Stimulated activated CD4-positive, alpha-beta T cell treated with anti-CD3 and anti-CD28 coated beads, Interleukin-12 subunit alpha, Interleukin-12 subunit beta, amount 100 ng/mL, for 24 hours (primary cell): ENCODE data around the gene NPHP1.
"Not testable (repeated sequence)": the region's sequence is repeated elsewhere in the genome, so short reads cannot be mapped to it uniquely, and the experiment has no call there.

Source experiments
- DNase-seq, 2 experiments: peaks; one replicate each; pipeline ENCODE4 v3.0.0-alpha.2; 2020; ENCODE audit warnings: low read depth in 2 of 2

NPHP1 gene

DNA sequence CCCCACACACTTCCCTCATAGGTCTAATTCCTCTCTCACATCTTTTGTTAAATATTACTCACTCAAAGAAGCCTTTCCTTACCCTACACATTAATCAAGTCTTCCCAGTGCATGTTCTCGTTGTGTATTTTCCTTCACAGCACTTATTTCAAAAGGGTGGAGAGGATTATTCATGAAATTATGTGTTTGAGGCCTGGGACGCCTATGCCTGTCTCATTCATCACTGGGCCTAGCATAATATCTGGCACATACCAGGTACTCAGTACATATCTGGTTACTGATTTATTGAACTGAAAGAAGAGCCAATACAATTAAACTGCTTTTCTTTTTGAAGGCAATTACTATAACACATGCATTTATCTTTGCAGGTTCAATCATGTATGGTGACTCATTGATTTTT lies 74.1 kb downstream of the NPHP1 start:
- DNase-seq, result no peak

DNA sequence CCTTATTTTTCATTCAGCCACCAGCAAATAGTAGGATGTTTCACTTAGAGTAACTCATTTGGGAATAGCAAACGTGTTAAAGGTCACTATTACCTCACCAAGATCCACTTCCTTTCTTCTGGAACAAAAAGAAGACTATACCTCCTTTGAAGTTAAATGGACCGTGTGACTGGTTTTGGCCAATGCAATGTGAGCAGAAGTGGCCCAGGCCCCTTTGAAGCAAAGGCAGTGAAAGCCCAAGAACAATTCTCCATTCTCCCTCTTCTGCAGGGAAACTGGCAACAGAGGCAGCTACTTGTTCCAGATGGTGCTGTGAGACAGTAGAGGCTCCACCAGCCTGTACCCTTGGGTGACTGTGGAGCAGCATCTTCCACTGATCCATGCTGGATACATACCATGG lies 77.9 kb downstream of the NPHP1 start:
- no peak for DNase-seq

DNA sequence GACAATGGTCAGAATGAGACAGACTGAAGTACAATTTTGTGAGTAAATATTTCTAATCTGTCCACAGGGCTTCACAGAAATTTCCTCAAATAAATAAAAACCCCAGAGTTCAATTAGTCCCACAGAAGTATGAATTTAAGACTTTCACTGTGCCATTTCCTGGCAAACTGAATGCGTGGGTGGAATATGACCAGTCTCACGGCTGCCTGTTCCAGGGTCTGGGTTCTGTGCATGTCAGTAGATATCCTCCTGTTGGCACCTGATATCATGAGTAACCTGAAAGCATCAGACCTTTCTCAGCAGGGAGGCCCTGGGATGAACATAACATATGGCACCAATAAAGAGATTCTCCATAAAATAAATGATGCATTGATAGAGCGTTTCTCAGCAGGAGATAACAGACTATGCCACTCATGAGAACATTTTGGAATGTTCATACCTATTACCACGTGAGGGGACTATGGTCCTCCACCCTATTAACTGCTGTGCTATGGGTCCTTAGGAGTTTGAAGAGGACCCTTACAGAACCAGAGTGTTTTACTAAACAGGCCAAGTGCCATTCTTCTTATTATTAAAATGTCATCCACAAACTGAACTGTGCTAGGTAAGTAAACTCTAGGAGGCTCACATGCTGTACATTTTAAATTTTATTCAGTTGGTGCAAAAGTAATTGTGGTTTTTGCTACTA lies 78.6 kb downstream of the NPHP1 start:
- no peak for DNase-seq

DNA sequence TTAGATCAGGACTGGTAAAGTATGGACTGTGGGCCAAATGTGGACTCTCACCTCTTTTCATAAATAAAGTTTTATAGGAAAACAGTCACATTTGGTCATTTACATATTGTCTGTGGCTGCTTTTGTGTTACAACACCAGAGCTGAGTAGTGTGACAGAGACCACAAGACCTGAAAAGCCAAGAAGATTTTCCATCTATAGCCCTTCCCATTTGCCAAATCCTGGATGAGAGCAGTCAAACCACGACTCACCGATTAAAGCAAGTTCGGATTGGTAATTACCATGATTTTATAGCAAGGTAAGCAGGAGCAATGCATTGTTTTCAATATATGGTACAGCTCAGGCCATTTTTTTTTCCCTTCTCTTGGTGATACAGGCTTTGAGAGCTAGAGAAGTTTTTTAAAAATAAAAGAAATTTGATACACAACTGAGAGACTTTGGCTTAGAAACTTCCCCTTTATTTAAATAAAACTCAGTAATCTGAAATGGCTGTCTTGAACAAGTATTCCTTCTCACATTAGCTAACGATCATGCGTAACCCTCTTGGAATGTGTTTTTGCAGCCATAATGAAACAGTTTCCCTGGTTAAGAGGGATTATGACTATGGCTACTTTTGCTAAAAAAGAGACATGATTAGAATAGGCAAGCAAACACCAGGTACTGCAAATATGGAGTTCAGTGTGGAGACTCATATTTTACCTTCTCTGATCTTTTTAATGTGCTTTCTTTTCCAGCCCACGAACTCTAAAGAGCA lies 79.7 kb downstream of the NPHP1 start:
- DNase-seq, result no peak

DNA sequence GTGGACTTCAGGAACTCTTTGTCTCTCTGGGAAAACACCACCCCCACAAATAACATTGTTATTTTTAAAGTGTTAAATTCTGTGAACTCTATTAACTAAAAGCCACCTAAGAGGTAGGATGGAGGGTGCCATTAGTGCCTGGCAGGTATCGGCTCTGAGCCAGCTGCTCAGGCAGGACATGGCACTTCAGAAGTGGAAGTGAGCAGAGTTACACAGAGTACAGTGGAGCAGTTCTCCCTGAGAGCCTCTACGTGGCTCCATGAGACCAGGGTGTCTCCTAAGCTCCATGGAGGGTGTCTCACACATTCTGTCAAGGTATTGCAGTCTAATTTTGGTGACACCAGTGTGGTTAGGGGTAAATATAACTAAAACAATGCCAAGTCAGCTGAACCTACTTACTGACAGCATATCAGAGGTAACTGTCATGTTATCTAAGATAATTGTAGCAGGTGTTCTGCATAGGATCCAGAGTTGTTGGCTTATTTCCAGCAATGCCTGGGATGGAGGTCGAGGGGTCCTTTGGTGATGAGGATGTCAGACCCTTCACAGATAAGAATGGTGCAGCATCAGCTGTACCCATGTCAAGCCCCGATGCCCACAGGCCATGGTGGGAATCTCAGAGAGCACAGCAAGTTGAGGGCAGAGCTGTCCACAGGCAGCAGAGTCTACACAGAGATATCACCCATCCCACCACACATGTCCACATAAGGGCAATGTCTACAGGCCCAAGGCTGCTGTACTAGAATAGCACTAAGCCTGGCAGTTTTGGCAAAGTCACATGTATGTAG lies 80.6 kb downstream of the NPHP1 start:
- DNase-seq, result no peak

DNA sequence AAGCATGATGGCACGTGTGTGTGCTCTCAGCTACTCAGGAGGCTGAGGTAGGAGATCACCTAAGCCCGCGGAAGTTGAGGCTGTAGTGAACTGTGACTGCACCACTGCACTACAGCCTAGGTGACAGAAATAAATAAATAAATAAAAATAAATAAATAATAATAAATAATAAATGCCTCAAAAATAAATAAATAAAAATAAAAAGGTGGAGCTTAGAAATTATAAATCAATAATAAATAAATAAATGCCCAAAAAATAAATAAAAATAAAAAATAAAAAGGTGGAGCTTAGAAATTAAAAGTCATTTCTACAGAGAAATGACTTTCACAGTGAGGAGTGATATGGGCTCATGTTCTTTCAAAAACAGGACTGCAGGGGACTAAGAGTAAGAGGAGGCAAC lies 83.2 kb downstream of the NPHP1 start:
- no peak for DNase-seq

DNA sequence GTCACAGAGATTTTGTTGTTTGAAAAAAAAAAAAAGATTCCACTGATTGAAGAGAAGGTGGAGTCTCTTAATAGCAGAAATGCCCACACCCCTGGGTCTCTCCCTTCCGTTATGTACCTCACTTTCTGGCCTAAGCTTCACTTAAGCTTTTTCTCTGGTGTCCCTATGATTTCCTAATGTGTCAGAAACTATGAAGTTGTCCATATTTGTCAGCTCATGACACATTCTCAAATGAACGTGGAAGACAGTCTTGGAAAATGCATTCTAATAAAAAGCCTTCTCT lies 83.8 kb downstream of the NPHP1 start:
- DNase-seq, result no peak

DNA sequence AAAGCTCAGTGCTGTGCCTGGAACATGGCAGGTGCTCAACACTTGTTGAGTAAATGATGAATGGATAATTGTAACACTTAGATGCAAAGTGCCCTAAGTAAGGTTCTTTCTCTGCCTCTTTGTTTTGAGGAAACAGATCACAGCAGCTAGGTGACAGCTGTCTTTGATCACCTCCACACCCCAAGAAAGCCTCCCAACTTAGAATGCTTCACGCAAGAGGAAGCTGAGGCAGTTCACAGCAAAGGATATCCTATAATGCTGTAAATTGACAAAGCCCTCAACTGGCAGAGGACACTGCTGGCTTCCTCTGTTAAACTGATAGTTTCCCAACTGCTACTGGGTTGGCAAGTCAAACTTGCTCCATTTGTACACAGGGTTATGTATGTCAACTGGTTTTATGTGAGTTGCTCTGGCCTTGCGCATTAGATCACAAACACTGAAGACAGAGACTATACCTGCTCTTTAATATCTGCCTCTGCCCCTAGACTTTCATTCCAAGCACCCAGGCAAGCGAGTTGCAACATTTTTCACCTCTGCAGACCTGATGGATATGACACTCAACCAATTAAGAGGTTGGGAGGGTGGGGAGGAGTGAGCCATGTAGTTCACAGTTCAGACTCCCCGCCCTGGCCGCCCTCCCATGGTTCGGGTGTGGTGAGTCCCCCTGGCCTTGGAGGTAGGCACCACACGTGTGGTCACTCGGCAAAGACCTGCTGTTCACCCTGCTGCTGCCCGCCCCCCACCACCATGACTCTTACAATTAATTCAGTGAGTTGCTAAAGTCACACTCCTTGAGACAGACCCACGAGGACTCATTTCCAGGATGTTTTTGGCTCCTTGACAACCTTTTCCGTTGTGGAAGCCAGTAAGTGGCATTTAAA lies 84.4 kb downstream of the NPHP1 start:
- DNase-seq, result no peak

DNA sequence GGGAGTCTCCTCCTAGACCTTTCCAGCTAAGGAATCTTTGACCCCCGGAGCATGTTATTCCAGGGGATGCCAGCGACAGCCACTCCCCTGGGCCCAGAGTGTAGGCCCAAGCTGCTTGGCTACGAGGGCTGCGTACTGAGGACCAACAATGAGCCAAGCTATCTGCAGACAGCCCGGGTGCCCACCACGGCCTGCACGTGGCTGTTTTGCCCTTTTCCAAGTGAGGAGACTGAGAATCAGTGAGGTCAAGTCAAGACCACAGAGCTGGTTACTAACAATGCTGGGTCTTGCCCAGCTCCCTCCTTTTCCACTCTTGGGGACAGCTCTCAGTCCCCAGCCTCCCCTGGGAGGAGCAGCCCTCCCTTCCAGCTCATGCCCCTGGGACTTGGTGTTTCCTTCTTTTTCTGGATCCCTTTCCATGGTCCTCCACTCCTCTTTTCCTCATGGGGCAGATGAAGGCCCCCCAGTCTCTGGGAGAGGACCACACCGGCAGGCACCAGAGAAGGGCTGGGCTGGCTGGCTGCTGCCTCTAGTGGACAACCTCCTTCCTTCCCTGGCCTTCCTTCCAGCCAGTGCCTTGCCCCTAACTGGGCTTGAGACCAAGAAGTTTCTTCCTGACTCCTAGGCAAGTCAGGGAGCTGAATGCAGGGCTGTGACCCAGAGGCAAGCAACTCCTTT lies 88.6 kb downstream of the NPHP1 start:
- no peak for DNase-seq

DNA sequence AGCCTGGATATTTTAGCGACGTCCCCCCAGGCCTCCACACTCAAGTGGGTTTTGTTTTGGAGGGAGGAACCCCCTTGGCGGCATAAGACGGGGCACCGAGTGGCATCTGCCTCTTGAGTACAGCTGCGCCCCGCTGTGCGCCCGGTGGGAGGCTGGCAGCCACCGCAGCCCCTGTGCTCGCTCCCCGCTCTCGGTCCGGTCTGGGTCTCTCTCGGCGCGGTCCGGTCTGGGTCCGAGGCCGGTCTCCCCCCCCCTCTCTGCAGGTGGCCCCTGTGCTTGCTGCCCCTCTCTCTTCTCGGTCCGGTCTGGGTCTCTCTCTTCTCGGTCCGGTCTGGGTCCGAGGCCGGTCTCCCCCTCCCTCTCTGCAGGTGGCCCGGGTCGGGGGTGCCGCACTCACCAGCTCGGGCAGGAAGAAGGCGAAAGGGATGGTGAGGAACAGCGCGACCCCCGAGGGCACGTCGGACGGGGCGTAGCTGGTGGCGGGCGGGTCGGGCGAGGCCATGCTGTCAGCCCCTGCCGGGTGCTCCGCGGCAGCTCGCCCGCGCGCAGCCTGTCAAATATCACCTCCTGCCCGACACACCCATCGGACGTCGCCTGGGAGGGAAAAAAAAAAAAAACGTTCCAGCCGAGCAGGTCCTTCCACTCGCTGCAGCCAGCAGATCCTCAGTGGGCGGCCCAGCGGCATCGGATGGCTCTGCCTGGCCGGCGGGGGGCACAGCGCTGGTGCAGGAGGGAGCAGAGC lies 89.4 kb downstream of the NPHP1 start, which contains the start of gene MALL:
Gene MALL, minus strand, starts transcription at position 532 of the 742 bp plus-strand sequence. Its CDS starts 30 bp downstream, at position 502.
- DNase-seq, result no peak

DNA sequence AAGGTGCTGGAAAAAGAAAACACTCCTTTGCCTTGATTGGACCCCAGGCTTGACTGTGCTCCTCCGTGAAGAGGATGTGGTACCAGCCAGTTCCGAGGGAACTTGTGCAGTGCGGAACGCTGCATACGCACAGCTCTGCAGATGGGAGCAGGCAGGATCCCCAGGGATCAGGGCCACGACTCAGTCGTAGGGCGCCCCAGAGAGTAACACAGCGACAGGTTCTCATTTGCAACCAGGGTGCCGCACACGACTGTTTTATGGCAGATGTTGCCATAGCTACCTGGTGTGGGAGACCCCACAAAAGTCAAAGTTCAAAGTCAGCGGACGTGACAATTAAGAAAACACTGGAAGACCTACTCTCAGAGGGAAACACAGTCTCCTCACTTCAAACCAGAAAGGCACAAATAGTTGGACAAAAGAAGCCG lies 90.0 kb downstream of the NPHP1 start:
- no peak for DNase-seq

DNA sequence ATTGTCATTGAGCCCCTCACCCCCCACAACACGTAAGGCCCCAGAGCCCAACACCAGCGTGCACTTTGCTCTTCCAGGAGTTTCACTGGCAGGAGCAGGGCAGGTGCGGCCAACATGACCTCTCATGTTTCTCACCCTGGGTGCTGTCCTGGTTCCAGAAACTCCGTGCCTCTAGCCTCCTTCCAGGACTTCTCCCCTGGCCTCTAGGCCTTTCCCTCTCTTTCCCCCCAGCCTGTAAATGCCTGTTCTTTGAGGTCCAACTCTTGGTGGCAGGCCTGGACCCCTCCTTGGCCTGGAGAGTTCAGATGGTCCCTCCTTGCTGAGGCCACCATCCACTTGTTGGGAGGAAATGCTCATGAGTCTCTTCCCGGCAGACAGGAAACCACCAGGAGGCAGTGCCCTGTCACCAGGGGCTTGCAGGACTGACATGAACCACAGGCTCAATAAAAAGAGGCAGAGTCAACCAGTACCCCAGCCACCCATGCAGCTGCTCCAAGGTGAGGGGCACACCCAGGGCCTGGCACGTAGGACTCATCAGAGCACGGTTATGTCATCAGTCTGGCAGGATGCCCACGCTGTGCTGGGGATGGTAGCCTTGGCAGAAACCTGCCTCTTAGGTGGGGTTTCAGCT lies 90.7 kb downstream of the NPHP1 start:
- DNase-seq, result no peak

DNA sequence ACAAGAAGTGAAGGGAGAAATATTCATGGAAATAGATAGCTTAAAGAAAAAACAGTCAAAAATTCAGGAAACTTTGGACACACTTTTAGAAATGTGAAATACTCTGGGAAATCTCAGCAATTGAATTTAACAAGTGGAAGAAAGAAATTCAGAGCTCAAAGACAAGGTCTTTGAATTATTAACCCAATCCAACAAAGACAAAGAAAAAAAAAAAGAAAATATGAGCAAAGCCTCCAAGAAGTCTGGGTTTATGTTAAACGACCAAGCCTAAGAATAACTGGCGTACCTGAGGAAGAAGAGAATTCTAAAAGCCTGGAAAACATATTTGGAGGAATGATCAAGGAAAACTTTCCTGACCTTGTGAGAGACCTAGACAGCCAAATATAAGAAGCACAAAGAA lies 96.5 kb downstream of the NPHP1 start:
- not testable (repeated sequence) for DNase-seq

DNA sequence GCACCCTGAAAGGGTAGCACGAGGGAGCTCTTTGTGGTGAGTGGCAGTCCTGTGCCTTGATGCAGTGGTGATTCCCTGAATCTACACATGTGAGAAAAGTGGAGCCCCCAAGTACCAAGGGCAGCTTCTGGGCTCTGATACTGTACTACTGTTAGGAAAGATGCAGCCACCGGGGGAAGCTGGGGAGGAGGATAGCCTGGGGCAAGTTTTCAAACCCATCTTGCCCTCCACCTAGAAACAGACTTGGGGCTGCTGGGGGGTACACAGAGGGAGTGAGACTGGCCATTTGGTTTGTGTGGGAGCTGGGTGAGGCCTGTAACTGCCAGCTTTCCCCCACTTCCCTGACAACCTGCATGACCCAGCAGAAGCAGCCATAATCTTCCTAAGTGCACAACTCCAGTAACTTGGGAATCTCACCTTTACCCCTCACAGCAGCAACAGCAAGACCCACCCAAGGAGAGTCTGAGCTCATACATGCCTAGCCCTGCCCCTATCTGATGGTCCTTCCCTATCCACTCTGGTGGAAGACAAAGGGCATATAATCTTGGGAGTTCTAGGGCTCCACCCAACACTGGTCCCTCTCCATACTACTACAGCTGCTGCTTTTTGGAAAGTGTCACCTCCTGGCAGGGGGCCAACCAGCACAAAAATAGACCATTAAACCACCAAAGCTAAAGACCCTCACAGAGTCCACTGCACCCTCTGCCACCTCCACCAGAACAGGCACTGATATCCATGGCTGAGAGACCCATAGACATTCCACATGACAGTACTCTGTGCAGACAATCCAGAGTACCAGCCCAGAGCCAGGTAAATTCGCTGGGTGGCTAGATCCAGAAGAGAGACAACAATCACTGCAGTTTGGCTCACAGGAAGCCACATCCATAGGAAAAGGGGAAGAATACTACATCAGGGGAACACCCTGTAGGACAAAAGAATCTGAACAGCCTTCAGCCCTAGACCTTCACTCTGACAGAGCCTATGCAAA lies 97.4 kb downstream of the NPHP1 start:
- DNase-seq, result no peak

DNA sequence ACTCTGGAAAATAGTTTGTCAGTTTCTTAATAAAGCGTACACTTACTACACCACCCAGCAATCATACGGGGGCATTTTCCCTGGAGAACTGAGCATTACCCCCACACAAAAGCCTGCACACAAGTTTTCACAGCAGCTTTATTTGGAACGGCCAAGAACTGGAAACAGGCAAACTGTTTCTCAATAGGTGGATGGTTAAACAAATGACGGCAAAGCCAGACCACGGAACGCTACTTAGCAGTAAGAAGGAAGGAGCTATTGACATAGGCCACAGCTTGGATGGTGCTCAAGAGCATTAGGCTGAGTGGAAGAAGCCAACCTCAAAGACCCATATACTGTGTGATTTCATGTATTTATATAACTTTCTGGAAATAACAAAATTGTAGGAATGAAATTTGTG lies 98.2 kb downstream of the NPHP1 start:
- no peak for DNase-seq

DNA sequence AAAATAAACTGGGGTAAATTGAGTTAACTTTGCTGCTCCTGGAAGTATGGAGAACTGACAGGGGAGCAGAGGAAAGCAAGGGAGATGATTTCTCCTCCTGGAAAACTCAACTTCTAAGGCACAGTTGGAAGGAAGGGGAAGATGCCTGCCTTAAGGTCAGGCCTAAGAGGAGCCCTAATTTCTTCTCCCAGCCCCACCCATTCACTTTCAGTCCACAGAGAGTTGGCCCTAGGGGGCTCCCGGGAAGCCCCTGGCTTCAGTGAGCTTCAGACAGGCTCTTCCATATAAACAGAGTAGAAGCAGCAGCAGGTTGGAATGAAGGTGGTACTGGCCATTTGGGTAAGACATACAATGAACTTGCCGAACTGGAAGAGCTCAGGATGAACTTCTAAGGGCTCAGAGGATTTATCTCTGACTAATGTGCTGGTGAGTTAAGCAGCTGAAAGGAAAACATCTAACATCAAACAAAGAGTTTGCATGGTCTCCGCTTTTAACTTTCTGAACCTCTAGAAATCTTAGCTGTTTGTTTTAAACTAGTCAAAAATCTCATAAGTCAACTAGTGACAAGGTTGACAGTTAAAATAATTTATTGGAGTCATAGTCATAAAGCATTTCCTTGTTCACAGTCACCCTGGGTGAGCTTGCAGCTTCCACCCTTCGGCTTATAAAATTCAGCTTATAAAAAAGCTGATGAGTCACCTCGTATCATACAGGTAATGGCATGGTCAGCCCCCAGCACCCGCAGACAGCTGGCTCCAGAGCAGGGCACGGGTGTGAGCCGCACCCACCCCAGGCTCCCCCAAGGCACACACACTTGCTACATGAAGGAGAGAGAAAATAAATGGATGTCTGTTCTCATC lies 99.0 kb downstream of the NPHP1 start:
- DNase-seq, result no peak

DNA sequence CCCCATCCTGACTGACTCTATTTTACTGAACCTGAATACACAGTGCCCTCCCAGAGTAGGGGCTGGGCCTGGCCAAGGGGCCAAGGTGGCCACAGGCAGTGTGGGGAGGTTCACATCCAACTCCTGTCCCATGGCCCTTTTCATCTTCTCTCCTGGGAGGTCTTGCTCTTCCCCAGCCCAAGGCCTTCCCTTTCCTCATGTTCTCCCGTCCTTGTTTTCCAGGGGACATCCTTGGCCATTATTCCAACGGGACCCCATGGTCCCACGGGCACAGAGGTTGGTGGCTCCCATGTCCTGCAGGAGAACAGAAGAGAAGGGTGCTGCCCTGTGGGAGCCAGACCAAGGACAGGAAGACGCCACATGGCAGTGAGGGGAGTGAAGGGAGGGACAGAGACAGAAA lies 99.6 kb downstream of the NPHP1 start:
- DNase-seq, result no peak
